ENCODE results near the gene LAMA5.

LAMA5 gene

GRCh38 chr20:62344782-62345181 lies 22.3 kb downstream of the LAMA5 start:
- peak; percentile 8 for DNase-seq

GRCh38 chr20:62344092-62344491 lies 23.0 kb downstream of the LAMA5 start:
- no peak for DNase-seq

GRCh38 chr20:62342910-62343309 lies 24.2 kb downstream of the LAMA5 start:
- DNase-seq: no peak

- DNase-seq: peak; percentile 66
These were observed 27.5 kb downstream of the LAMA5 start for GRCh38 chr20:62339647-62340062.

- DNase-seq: no peak
These were observed 28.9 kb downstream of the LAMA5 start for GRCh38 chr20:62338294-62338620.

- no peak for DNase-seq
These were observed 29.4 kb downstream of the LAMA5 start for GRCh38 chr20:62337558-62338293.

GRCh38 chr20:62336775-62337557 lies 30.1 kb downstream of the LAMA5 start:
- no peak for DNase-seq

GRCh38 chr20:62336329-62336728 lies 30.8 kb downstream of the LAMA5 start:
- DNase-seq: no peak

GRCh38 chr20:62335532-62335931 lies 31.6 kb downstream of the LAMA5 start:
- DNase-seq: no peak

- DNase-seq: no peak
These were observed 32.2 kb downstream of the LAMA5 start for GRCh38 chr20:62334881-62335280.

- DNase-seq: no peak
These were observed 33.1 kb downstream of the LAMA5 start for GRCh38 chr20:62333820-62334595.

GRCh38 chr20:62332989-62333819 lies 33.9 kb downstream of the LAMA5 start:
- DNase-seq: no peak

- no peak for DNase-seq
These were observed 34.7 kb downstream of the LAMA5 start for GRCh38 chr20:62332421-62332820.

- DNase-seq: no peak
These were observed 35.8 kb downstream of the LAMA5 start for GRCh38 chr20:62331347-62331746.

GRCh38 chr20:62330576-62331317 lies 36.4 kb downstream of the LAMA5 start:
- no peak for DNase-seq

GRCh38 chr20:62329389-62330377 lies 37.4 kb downstream of the LAMA5 start:
- DNase-seq: no peak

- DNase-seq: no peak
These were observed 38.3 kb downstream of the LAMA5 start for GRCh38 chr20:62328684-62329388.

- no peak for DNase-seq
These were observed 39.2 kb downstream of the LAMA5 start for GRCh38 chr20:62327726-62328495.
